ENCODE measurements around the gene RB1.

GRCh38 chr13:48275507-48275906 lies 28.0 kb upstream of the RB1 start:
- TF ChIP-seq TAF1 (IDR thresholded peaks at IDR 0.05; ENCODE audit: borderline replicate concordance, insufficient read depth, low read length): no peak
- TF ChIP-seq POLR2AphosphoS5 (IDR thresholded peaks at IDR 0.05; ENCODE audit: low read depth, low read length): no peak
- TF ChIP-seq REST (IDR thresholded peaks at IDR 0.05; ENCODE audit: insufficient read depth in 1 of 2, low read depth in 2 of 2, low read length in 2 of 2): no peak
- no peak for TF ChIP-seq FOXP2 (optimal IDR thresholded peaks at IDR 0.05; ENCODE audit: borderline replicate concordance, extremely low read depth, extremely low read length, insufficient read depth)

Data from PFSK-1 (cell line).